Fibroblast of the aortic adventitia (primary cell): ENCODE results near the gene TIGD6. TPM values are rescaled to one million over a fixed set of nuclear protein-coding genes. Genes with fewer than 3 reads are reported as not detected.
"Not testable (repeated sequence)": the region's sequence is repeated elsewhere in the genome, so short reads cannot be mapped to it uniquely, and the experiment has no call there.

Experiments
- DNase-seq: peaks from one replicate; pipeline ENCODE4 v3.0.0-alpha.2; 2010; ENCODE audit warnings: low read depth
- H3K4me3 ChIP-seq: 2 replicates; pipeline ENCODE4 v1.5.1; 2011; ENCODE audit warnings: low read depth, mild to moderate bottlenecking, control low read depth, low read length, moderate library complexity
- total RNA-seq: library from RNA; depleted of rRNA; stranded (reverse); fragments of >200 nt; gene quantifications from 2 replicates; pipeline ENCODE4 v1.2.3, GENCODE V29; 2012; ENCODE audit warnings: low replicate concordance
- TF ChIP-seq, protein P1 (sequence below): IDR thresholded peaks from 2 replicates; pipeline ENCODE4 v1.5.1; 2011; ENCODE audit warnings: mild to moderate bottlenecking, low read length, control low read depth, inconsistent platforms; ENCODE audit not compliant: insufficient read depth

The TIGD6 gene
- total RNA-seq, 1 donor = 5.7 TPM

DNA sequence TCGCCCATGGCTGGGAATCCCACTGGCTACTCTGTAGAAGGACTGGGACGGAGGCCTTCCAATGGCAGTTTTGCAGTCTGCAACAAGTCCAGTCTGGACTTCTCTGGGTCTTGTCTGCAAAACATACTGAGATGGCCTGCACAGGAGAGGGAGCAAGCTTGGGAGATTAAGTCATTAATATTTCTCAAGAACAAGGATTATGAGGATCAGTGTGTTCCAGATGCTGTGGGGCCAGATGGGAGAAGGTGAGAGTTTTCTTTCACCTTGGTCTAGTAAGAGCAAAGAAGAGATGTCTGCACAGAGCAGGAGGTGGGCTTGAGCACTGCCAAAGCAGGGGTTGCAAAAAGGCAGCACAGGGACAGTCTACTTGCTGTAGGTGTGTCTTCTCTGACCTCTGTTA is 55.8 kb downstream of the TIGD6 start, which contains the start of gene PDE6A:
PDE6A (minus strand) TSS at position 128 of the 400 bp plus-strand sequence; CDS start at position 8, 120 bp downstream.
- DNase-seq = no peak
- TF ChIP-seq, protein P1, sequence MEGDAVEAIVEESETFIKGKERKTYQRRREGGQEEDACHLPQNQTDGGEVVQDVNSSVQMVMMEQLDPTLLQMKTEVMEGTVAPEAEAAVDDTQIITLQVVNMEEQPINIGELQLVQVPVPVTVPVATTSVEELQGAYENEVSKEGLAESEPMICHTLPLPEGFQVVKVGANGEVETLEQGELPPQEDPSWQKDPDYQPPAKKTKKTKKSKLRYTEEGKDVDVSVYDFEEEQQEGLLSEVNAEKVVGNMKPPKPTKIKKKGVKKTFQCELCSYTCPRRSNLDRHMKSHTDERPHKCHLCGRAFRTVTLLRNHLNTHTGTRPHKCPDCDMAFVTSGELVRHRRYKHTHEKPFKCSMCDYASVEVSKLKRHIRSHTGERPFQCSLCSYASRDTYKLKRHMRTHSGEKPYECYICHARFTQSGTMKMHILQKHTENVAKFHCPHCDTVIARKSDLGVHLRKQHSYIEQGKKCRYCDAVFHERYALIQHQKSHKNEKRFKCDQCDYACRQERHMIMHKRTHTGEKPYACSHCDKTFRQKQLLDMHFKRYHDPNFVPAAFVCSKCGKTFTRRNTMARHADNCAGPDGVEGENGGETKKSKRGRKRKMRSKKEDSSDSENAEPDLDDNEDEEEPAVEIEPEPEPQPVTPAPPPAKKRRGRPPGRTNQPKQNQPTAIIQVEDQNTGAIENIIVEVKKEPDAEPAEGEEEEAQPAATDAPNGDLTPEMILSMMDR = no peak
- no peak within 1 kb of the TSS for H3K4me3 ChIP-seq

DNA sequence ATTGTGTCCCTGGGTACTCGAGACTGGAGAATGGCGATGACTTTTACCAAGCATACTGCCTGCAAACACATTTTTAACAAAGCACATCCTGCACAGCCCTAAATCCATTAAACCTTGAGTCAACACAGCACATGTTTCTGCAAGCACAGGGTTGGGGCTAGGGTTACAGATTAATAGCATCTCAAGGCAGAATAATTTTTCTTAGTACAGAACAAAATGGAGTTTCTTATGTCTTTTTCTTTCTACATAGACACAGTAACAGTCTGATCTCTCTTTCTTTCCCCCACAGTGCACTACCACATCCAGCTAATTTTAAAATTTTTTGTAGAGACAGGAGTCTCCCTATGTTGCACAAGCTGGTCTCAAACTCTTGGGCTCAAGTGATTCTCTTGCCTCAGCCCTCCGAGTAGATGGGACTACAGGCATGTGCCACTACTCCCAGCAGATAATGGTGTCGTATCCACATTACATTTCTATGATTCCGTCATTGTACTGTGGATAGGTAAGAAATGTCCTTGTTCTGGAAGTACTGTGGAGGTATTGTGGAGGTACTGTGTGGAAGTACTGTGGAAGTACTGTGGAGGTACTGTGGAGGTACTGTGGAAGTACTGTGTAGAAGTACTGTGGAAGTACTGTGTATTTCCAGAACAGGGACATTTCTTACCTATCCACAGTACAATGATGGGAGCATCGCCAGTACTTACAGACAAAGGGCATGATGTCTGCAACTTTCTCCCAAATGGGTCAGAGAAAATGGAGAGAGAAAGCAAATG is 57.1 kb downstream of the TIGD6 start:
- not testable (repeated sequence) for H3K4me3 ChIP-seq, DNase-seq

Other genes starting within 250 kb of the TIGD6 start
- gene PDE6A, start 55.9 kb downstream of the TIGD6 start, total RNA-seq = not detected in 2 replicates
- gene SLC26A2, start 39.9 kb downstream of the TIGD6 start, total RNA-seq = 12.7 and 20.2 TPM in 2 replicates
- 35.4 and 108 TPM in 2 replicates for gene HMGXB3, start 85 bp upstream of the TIGD6 start, total RNA-seq
- gene CSF1R, start 85.9 kb upstream of the TIGD6 start, total RNA-seq = under 0.01 and 0.16 TPM in 2 replicates
- gene PDGFRB, start 155.2 kb upstream of the TIGD6 start, total RNA-seq = 111 and 180 TPM in 2 replicates
- 0.18 and 0.65 TPM in 2 replicates for gene CDX1, start 166.1 kb upstream of the TIGD6 start, total RNA-seq
- not detected in 2 replicates for gene SLC6A7, start 189.4 kb upstream of the TIGD6 start, total RNA-seq